GM10248 (cell line): ENCODE data around the gene MCM5.
"Not testable (repeated sequence)": the region's sequence is repeated elsewhere in the genome, so short reads cannot be mapped to it uniquely, and the experiment has no call there.

Experiments
- CTCF ChIA-PET: fragments of 300-600 bp; sonication (Branson Sonifier 250); formaldehyde crosslinking; extraction: SDS; loops from one replicate; lab custom pipeline; 2021; ENCODE audit warnings: antibody characterized with exemption; lab: Yijun Ruan, JAX
- POLR2A ChIA-PET: fragments of 350-650 bp; sonication (Branson Sonifier 250); formaldehyde crosslinking; extraction: SDS; loops from one replicate; lab custom pipeline; 2020; ENCODE audit warnings: antibody characterized with exemption; lab: Yijun Ruan, JAX
- DNase-seq: peaks from one replicate; pipeline ENCODE4 v3.0.0; 2012; ENCODE audit errors: extremely low spot score
- TF ChIP-seq, protein P1 (sequence below): IDR thresholded peaks from 2 replicates; pipeline ENCODE4 v1.5.1; 2012; ENCODE audit warnings: mild to moderate bottlenecking, low read depth; ENCODE audit errors: extremely low read depth, missing control alignments, control extremely low read depth

Gene MCM5

DNA sequence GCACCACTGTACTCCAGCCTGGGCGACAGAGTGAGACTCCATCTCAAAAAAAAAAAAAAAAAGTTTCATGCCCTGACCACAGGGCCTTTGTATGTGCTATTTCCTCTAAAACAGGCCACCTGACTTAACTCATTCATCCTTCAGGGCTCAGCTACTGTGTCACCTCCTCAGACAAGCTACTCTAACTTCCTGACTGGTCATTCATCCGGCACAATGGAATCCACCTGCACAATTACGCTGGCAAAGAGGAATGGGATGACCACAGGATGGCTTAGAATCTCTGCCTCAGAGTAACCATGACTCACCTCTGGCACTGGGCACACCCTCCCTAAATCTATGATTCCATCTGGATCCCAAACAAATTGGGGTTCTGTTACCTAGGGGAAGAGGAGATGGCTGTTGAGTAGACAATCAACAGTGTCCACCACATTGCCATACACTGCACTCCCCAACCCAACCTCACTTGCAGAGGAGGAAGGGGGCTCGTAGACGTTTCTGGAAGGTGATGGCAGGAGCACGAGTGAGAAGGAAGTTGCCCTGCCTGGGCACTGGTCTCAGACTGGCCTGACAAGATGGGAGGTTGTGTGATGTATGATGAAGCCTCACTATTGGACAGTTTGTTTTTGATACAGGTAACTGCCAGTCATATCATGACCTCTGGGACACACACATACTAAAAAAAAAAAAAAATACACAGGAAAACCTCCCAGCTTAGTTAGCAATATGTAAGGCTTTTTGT, 41.9 kb upstream of the MCM5 start:
- CTCF ChIA-PET, result interaction anchor here (1.1 to 2.1 kb wide), 5 partner anchors 7 to 73 kb away, joined by 3 to 9 read pairs (median 3); no protein-coding TSS in a partner anchor
- DNase-seq, result no peak
- TF ChIP-seq, protein P1, sequence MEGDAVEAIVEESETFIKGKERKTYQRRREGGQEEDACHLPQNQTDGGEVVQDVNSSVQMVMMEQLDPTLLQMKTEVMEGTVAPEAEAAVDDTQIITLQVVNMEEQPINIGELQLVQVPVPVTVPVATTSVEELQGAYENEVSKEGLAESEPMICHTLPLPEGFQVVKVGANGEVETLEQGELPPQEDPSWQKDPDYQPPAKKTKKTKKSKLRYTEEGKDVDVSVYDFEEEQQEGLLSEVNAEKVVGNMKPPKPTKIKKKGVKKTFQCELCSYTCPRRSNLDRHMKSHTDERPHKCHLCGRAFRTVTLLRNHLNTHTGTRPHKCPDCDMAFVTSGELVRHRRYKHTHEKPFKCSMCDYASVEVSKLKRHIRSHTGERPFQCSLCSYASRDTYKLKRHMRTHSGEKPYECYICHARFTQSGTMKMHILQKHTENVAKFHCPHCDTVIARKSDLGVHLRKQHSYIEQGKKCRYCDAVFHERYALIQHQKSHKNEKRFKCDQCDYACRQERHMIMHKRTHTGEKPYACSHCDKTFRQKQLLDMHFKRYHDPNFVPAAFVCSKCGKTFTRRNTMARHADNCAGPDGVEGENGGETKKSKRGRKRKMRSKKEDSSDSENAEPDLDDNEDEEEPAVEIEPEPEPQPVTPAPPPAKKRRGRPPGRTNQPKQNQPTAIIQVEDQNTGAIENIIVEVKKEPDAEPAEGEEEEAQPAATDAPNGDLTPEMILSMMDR, result no peak
- POLR2A ChIA-PET, result no interaction called here

- ChIA-PET POLR2A (no interaction called here), CTCF (interaction anchor here (1.0 to 2.1 kb wide), 6 partner anchors 8 to 182 kb away, joined by 3 to 9 read pairs (median 4); no protein-coding TSS in a partner anchor)
- TF ChIP-seq, protein P1, result no peak
- no peak for DNase-seq
These were observed 40.4 kb upstream of the MCM5 start for GRCh38 chr22:35359380-35360065.

DNA sequence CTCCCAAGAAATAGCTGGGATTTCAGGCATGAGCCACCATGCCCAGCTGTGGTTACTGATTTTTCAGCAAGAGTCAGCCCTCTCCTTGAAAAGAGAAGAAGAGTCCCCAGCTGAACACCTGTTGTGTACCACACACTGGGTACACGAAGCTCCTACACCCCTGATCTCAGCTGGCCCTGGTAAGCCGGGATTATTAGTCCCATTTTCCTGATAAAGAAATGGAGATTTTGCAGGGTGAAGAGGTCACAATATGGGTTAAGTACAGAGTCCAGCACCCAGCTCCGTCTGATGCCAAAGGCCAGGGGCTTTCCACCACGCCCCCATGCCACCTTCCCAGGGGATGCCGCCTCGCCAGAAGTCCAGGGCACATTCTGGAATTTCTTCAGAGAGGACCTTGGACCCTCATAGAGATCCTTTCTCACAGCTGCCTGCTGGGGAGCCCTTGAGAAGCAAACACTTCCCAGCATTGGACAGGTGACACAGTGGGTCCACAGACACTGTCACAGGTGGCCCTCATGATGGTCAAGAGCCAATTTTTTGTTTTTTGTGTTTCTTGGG, 38.9 kb upstream of the MCM5 start:
- ChIA-PET POLR2A (no interaction called here), CTCF (interaction anchor here (1.3 to 3.0 kb wide), 2 partner anchors 8 to 10 kb away, joined by 5 to 13 read pairs; no protein-coding TSS in a partner anchor)
- TF ChIP-seq, protein P1, result no peak
- DNase-seq, result no peak

DNA sequence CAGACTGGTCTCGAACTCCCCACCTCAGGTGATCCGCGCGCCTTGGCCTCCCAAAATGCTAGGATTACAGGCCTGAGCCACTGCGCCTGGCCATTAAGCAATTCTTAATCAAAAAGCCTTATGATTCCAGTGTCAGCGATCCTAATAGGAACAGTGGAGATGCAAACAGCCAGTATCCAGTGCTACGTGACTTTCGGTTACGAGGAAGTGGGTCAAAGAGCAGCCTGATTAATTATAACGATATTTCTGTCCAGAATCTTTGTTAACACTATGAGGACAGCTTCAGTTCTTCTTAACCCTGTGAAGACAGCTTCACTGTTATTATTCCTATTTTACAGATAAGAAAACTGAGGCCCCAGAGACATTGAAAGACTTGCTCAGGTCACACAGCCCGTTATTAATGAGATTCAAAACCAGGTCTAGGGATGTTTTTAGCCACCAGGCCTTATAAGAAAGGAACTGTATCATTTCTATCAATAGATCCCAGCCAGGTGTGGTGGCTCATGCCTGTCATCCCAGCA, 36.3 kb upstream of the MCM5 start:
- TF ChIP-seq, protein P1, result no peak
- no peak for DNase-seq
- POLR2A ChIA-PET, result no interaction called here
- CTCF ChIA-PET, result interaction anchor here (1.9 to 3.0 kb wide), 2 partner anchors 11 to 13 kb away, joined by 12 to 13 read pairs; no protein-coding TSS in a partner anchor

DNA sequence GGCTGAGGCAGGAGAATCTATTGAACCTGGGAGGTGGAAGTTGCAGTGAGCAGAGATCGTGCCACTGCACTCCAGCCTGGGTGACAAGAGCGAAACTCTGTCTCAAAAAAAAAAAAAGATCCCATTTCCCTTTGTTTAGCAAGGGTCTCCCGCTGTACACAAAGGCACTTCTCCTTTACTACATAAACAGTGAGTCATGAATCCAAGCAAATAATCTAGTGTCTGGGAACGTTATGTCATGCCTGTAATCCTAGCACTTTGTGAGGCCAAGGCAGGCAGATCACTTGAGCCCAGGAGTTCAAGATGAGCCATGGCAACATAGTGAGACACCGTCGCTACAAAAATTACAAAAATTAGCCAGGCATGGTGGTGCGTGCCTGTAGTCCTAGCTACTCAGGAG, 35.7 kb upstream of the MCM5 start:
- POLR2A ChIA-PET, result interaction anchor here (0.6 kb wide), 1 partner anchor 313 kb away, joined by 3 read pairs; no protein-coding TSS in a partner anchor
- CTCF ChIA-PET, DNase-seq: not testable (repeated sequence)

DNA sequence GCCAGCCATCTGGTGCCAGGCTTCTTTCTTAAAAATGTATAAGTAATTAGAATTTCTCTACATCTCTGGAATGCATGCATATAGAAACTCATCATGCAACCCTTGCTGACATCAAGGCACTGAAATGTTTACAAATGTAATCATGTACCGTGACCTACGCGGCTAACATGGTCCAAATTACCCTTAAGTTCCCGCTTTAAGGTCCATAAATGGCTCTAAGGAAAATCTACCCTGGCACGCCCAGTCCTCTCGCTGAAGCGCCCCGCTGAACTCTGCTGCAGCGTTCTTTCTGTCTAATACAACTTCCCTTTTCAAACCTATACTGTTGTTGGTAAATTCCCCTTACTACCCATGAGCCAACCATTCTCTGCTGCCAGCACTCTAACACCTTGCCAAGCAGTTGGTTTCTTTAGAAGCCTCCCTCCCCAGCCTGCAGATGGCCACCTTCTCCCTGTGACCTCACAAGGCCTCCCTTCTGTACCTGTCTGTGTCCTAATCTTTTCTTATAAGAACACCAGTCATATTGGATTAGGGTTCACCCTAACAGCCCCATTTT, 32.5 kb upstream of the MCM5 start:
- TF ChIP-seq, protein P1, result no peak
- POLR2A ChIA-PET, result no interaction called here
- no peak for DNase-seq
- CTCF ChIA-PET, result interaction anchor here (1.3 to 2.1 kb wide), 4 partner anchors 8 to 216 kb away, joined by 3 to 6 read pairs (median 4); no protein-coding TSS in a partner anchor
